Tibial artery (tissue), 4 donors: ENCODE data around the gene TMEM123.

Experiments used
- DNase-seq, 2 donors: peaks; one replicate each; pipeline ENCODE4 v3.0.0-alpha.2; 2019
- H3K27ac ChIP-seq, 2 donors: fragments of 200-600 bp; sonication (generic) in 1 of 2; 1 replicate in 1 of 2; 2 replicates in 1 of 2; pipeline ENCODE4 v1.5.1; 2018 to 2019; ENCODE audit warnings: mild to moderate bottlenecking in 1 of 2
- H3K27me3 ChIP-seq, 2 donors: fragments of 200-600 bp; sonication (generic) in 1 of 2; one replicate each; pipeline versions ENCODE4 v1.5.1 to v1.6.0; 2016 to 2019
- H3K36me3 ChIP-seq, 3 donors: fragments of 200-600 bp; sonication (generic) in 2 of 3; one replicate each; pipeline ENCODE4 v1.5.1; 2016 to 2019; ENCODE audit warnings: mild to moderate bottlenecking in 2 of 3
- H3K4me1 ChIP-seq, 4 donors: fragments of 200-600 bp; sonication (generic) in 2 of 4; 1 replicate in 3 of 4; 2 replicates in 1 of 4; pipeline ENCODE4 v1.5.1; 2016 to 2019
- H3K4me3 ChIP-seq, 2 donors: fragments of 200-600 bp; sonication (generic) in 1 of 2; 1 replicate in 1 of 2; 2 replicates in 1 of 2; pipeline ENCODE4 v1.5.1; 2018 to 2019; ENCODE audit warnings: mild to moderate bottlenecking in 2 of 2
- H3K9me3 ChIP-seq, 3 donors: fragments of 200-600 bp; sonication (generic) in 1 of 3; one replicate each; pipeline ENCODE4 v1.5.1; 2016 to 2019
- intact Hi-C: fragments of 100-400 bp; cut with DNase I; formaldehyde crosslinking; loops from one replicate; pipeline ENCODE4 v1.15.0; 2023; ENCODE audit warnings: low total_unique reads
- TF ChIP-seq, protein P1 (sequence below), 2 experiments: fragments of 200-600 bp in 1 of 2; fragments of 450-650 bp in 1 of 2; IDR thresholded peaks; one replicate each; pipeline ENCODE4 v1.5.1; 2017 to 2019; ENCODE audit warnings: antibody characterized with exemption in 2 of 2, mild to moderate bottlenecking in 1 of 2, moderate library complexity in 1 of 2

The TMEM123 gene

DNA sequence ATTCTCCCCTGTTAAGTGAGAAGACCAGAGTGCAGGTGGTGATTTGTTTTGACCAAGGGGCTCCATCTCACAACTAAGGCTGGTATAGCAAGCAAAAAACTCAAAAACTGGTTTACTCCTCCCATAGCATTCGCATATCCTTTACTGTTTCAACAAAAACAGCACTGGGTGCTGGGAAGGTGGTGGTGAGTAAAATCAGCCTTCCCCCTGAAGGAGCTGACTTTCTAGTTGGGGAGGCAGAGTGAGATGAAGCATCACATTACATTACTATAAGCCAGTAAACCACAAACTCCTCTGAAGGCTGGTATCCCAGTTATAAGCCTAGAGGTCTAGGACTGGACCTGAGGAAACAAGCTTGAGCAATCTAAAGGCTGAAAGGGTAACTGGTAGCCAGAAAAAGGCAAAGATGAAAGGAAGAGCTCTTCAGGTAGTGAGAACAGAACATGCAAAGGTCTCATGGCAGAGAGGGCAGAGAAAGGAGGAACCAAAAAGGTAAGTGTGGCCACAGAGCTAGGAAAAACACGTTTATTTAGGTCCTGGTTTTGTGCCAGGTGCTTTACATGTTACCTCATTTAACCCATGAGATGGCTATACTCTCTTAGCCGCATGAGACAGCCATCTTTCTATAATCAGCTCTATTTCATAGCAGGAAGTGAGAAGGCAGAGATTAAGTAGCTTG is 22.3 kb downstream of the TMEM123 start:
- H3K4me3 ChIP-seq = no peak overlapping the region
- H3K27me3 ChIP-seq = no peaks in the 10 kb centered on the region
- TF ChIP-seq, protein P1, sequence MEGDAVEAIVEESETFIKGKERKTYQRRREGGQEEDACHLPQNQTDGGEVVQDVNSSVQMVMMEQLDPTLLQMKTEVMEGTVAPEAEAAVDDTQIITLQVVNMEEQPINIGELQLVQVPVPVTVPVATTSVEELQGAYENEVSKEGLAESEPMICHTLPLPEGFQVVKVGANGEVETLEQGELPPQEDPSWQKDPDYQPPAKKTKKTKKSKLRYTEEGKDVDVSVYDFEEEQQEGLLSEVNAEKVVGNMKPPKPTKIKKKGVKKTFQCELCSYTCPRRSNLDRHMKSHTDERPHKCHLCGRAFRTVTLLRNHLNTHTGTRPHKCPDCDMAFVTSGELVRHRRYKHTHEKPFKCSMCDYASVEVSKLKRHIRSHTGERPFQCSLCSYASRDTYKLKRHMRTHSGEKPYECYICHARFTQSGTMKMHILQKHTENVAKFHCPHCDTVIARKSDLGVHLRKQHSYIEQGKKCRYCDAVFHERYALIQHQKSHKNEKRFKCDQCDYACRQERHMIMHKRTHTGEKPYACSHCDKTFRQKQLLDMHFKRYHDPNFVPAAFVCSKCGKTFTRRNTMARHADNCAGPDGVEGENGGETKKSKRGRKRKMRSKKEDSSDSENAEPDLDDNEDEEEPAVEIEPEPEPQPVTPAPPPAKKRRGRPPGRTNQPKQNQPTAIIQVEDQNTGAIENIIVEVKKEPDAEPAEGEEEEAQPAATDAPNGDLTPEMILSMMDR (IDR thresholded peaks at IDR 0.05) = no peak
- H3K9me3 ChIP-seq = no peaks in the 10 kb centered on the region
- intact Hi-C loops = no loop called here
- no peak overlapping the region for H3K27ac ChIP-seq
- peaks cover 0 to 24% (median 12%) of the 10 kb centered on the region in 4 donors for H3K4me1 ChIP-seq
- H3K36me3 ChIP-seq = peaks cover 0 to 15% (median 0%) of the 10 kb centered on the region in 3 donors
- no peak for DNase-seq

DNA sequence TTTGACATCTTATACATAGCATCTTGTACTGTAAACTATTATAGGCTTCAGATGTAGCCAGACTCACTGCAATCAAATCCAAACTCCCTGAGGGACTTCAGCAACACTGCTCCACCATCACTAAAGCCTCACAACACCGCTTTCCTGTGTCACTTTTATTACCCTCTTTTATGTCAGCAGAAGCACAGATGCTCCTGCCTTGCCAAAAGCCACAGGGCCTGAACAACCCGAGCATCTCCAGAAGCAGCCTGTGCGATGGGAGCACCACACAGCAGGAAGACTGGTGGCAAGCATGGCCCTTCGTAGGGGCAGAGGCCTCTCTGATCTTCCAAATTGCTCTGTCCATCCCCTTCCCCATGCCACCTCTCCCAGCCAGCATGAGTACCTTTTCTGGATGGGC is 22.9 kb downstream of the TMEM123 start:
- no peak overlapping the region for H3K4me3 ChIP-seq
- peaks cover 0 to 24% (median 12%) of the 10 kb centered on the region in 4 donors for H3K4me1 ChIP-seq
- H3K9me3 ChIP-seq = no peaks in the 10 kb centered on the region
- H3K36me3 ChIP-seq = peaks cover 0 to 15% (median 0%) of the 10 kb centered on the region in 3 donors
- H3K27me3 ChIP-seq = no peaks in the 10 kb centered on the region
- DNase-seq = no peak
- intact Hi-C loops = no loop called here
- TF ChIP-seq, protein P1 (IDR thresholded peaks at IDR 0.05) = no peak
- H3K27ac ChIP-seq = no peak overlapping the region

DNA sequence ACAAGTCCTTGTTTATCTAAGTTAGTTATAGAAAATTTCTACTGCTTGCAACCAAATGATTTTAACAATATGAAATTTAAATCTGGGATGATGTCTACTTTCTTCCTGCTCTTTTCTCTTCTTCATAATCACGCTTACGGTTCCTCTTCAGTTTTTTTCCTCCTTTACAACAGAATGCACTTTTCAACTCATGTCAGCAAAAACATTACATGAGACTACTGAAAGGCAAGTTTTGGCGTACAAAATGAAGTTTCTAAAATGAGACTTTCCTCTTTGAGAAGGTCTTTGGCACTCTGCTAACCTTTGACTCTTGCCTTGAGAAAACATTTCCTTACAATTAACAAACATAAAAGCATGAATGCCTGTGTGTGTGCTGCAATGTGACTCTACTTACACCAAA is 23.3 kb downstream of the TMEM123 start:
- no peak overlapping the region for H3K4me3 ChIP-seq
- TF ChIP-seq, protein P1 (IDR thresholded peaks at IDR 0.05) = no peak
- intact Hi-C loops = no loop called here
- H3K9me3 ChIP-seq = no peaks in the 10 kb centered on the region
- no peak for DNase-seq
- no peaks in the 10 kb centered on the region for H3K27me3 ChIP-seq
- peaks cover 0 to 15% (median 0%) of the 10 kb centered on the region in 3 donors for H3K36me3 ChIP-seq
- H3K4me1 ChIP-seq = peaks cover 0 to 24% (median 12%) of the 10 kb centered on the region in 4 donors
- no peak overlapping the region for H3K27ac ChIP-seq

DNA sequence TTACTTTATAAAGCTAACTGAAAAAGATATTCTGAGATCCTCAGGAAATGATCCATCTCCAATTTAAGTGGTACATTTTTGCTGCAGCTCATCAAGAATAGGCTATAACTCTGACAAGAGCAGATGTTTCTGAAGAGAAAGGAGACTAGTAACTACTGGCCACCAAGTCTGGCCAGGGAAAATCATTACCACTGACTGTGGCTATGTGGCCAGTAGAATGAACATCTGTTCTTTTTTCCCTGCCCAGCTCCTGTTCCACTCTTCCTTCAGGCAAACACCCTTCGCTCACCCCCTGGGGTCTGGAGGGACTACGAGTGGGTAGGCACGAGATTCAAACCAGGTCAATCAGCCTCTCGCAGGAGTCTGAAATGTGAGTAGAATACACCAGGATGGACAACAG is 23.9 kb downstream of the TMEM123 start:
- intact Hi-C loops = no loop called here
- no peak for DNase-seq
- Histone ChIP-seq H3K4me1 (peaks cover 0 to 24% (median 12%) of the 10 kb centered on the region in 4 donors), H3K27me3 (no peaks in the 10 kb centered on the region), H3K4me3 (no peak overlapping the region), H3K9me3 (no peaks in the 10 kb centered on the region), H3K36me3 (peaks cover 0 to 15% (median 0%) of the 10 kb centered on the region in 3 donors), H3K27ac (no peak overlapping the region)
- TF ChIP-seq, protein P1 (IDR thresholded peaks at IDR 0.05) = no peak

DNA sequence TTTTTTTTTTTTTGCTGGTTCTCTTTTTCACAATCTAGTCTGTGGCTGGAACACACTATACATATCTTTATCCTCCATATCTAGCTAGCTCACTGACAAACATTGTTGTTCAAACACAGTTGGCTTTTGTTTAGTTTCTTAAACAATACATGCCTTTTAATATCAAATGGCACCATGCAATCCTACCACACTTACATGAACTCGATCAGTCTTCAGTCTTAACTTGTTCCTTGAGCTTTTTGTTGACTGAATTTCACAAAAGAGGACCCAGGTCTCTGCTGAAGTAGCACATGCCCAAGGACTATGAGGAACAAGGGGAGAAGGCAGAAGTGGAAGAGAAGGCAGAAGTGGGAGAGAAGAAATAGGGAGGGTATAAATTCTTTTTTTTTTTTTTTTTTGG is 25.5 kb downstream of the TMEM123 start:
- no peak for DNase-seq
- H3K36me3 ChIP-seq = peaks cover 0 to 7% (median 0%) of the 10 kb centered on the region in 3 donors
- no peaks in the 10 kb centered on the region for H3K9me3 ChIP-seq
- no peaks in the 10 kb centered on the region for H3K27me3 ChIP-seq
- TF ChIP-seq, protein P1 (IDR thresholded peaks at IDR 0.05) = no peak
- H3K27ac ChIP-seq = no peak overlapping the region
- H3K4me1 ChIP-seq = peaks cover 0 to 24% (median 12%) of the 10 kb centered on the region in 4 donors
- no peak overlapping the region for H3K4me3 ChIP-seq
- intact Hi-C loops = no loop called here
